WERI-Rb-1 (cell line): ENCODE data around the gene MAPK11.

Source experiments
- DNase-seq: peaks from one replicate; pipeline ENCODE4 v3.0.0-alpha.2; 2020
- H3K27ac ChIP-seq: fragments of 250-450 bp; sonication (Bioruptor Pico); 2 replicates; pipeline ENCODE4 v1.5.1; 2020; ENCODE audit warnings: mild to moderate bottlenecking, moderate library complexity
- H3K27me3 ChIP-seq: fragments of 250-450 bp; sonication (Bioruptor Pico); 2 replicates; pipeline ENCODE4 v1.5.1; 2021; ENCODE audit warnings: mild to moderate bottlenecking, low read depth, moderate library complexity; ENCODE audit not compliant: insufficient read depth, severe bottlenecking
- H3K36me3 ChIP-seq: fragments of 250-450 bp; sonication (Bioruptor Pico); 2 replicates; pipeline ENCODE4 v1.5.1; 2020; ENCODE audit warnings: mild to moderate bottlenecking, moderate library complexity
- H3K4me3 ChIP-seq: 2 replicates; pipeline ENCODE4 v1.5.1; 2011; ENCODE audit warnings: low read depth, mild to moderate bottlenecking, control low read depth, low read length
- H3K9me3 ChIP-seq: fragments of 250-450 bp; sonication (Bioruptor Pico); 2 replicates; pipeline ENCODE4 v1.5.1; 2021; ENCODE audit warnings: mild to moderate bottlenecking, moderate library complexity; ENCODE audit not compliant: severe bottlenecking
- TF ChIP-seq, protein P1 (sequence below): IDR thresholded peaks from 2 replicates; pipeline ENCODE4 v1.5.1; 2011; ENCODE audit warnings: low read depth, mild to moderate bottlenecking, control low read depth, inconsistent platforms, low read length

MAPK11 gene

DNA sequence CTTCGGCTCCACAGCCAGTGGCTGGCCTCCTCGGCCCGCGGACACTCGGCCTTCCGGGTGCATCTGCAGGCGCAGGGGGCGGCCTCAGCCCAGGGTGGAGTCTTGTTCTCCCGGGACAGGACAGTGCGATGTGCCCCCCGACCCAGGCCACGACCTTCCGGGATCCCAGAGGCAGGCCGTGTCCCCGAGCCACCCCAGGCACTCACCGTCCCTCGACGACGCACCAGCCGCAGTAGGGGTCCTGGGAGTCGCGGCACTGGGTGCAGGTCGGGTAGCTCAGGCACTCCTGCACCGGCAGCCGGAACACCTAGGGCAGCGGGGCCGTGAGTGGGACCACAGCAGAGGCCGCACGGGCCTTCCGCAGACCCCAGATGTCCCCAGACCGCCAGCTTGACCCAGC, 17.6 kb upstream of the MAPK11 start:
- Histone ChIP-seq H3K36me3 (peaks cover 70% of the 10 kb centered on the region), H3K27ac (no peak overlapping the region), H3K9me3 (no peaks in the 10 kb centered on the region), H3K4me3 (no peak overlapping the region), H3K27me3 (no peaks in the 10 kb centered on the region)
- TF ChIP-seq, protein P1, sequence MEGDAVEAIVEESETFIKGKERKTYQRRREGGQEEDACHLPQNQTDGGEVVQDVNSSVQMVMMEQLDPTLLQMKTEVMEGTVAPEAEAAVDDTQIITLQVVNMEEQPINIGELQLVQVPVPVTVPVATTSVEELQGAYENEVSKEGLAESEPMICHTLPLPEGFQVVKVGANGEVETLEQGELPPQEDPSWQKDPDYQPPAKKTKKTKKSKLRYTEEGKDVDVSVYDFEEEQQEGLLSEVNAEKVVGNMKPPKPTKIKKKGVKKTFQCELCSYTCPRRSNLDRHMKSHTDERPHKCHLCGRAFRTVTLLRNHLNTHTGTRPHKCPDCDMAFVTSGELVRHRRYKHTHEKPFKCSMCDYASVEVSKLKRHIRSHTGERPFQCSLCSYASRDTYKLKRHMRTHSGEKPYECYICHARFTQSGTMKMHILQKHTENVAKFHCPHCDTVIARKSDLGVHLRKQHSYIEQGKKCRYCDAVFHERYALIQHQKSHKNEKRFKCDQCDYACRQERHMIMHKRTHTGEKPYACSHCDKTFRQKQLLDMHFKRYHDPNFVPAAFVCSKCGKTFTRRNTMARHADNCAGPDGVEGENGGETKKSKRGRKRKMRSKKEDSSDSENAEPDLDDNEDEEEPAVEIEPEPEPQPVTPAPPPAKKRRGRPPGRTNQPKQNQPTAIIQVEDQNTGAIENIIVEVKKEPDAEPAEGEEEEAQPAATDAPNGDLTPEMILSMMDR = no peak
- DNase-seq = no peak

DNA sequence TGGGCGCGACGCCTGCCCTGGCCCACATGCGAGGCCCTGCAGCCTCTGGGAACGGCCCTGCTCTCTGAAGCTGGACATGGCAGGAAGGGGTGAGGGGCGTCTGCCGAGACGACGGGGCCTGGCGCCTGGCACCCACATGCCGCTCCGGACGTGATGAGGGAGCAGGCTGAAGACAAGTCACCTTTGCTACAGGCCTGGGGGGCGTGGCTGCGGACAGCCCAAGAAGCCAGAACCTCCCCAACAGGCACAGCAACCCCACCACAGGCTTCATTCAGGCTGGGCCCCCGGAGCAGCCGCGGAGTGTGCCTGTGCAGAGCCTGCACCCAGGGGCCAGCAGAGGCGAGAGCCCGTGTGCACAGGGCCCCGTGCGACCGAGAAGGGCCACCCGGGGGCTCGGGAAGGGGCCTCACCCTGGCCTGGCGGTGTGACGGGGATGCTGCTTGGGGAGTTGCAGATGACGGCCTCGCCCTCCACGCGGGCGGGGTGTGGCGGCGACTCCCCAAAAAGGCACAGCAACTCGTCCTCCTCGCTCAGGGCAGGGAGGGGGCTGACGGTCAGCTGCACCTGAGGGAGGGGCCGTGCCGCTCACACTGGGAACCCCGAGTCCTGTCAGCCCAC, 16.6 kb upstream of the MAPK11 start:
- no peak for DNase-seq
- TF ChIP-seq, protein P1 = no peak
- H3K9me3 ChIP-seq = no peaks in the 10 kb centered on the region
- H3K4me3 ChIP-seq = no peak overlapping the region
- H3K36me3 ChIP-seq = peaks cover 75% of the 10 kb centered on the region
- H3K27ac ChIP-seq = no peak overlapping the region
- H3K27me3 ChIP-seq = no peaks in the 10 kb centered on the region

DNA sequence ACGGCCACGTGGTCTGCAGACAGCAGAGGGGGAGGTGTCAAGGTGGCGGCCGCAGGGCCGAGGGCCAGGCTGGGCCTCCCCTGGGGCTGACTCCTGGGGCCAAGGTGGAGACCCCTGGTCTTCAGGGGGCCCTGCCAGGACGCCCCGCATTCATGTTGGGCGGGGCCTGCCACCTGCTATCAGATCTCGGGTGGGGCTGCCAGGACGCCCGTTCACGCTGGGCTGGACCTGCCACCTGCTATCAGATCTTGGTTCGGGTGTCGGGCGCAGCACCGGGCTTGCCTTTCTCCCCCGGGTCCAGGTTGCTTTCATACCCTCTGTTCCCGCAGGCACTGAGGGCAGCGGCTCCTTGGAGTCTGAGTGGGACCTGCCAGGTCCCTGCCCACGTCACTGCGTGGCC, 16.1 kb upstream of the MAPK11 start:
- Histone ChIP-seq H3K27ac (no peak overlapping the region), H3K27me3 (no peaks in the 10 kb centered on the region), H3K9me3 (no peaks in the 10 kb centered on the region), H3K4me3 (no peak overlapping the region), H3K36me3 (peaks cover 78% of the 10 kb centered on the region)
- TF ChIP-seq, protein P1 = no peak
- DNase-seq = no peak

DNA sequence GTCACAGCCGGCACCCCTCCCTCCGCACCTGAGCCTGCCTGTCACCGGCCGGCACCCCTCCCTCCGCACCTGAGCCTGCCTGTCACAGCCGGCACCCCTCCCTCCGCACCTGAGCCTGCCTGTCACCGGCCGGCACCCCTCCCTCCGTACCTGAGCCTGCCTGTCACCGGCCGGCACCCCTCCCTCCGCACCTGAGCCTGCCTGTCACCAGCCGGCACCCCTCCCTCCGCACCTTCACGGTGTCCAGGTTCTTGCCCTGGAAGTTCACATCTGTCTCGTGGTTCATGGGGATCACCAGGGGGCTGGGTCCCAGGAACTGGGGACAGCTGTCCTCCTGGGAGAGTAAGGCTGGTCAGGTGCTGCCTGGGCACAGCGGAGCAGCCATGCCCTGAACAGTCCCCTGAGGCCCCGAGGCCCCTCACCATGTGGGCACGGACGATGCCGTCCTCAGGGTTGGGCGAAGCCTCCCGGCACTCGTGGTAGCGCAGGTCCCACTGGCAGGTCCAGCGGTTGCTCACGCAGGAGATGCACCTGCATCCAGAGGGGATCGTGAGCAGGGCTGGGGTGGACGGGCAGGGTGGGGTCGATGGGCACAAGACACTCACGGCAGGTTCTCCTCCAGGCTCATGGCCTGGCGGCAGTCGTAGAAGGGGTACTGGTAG, 15.5 kb upstream of the MAPK11 start:
- H3K4me3 ChIP-seq = no peak overlapping the region
- TF ChIP-seq, protein P1 = no peak

DNA sequence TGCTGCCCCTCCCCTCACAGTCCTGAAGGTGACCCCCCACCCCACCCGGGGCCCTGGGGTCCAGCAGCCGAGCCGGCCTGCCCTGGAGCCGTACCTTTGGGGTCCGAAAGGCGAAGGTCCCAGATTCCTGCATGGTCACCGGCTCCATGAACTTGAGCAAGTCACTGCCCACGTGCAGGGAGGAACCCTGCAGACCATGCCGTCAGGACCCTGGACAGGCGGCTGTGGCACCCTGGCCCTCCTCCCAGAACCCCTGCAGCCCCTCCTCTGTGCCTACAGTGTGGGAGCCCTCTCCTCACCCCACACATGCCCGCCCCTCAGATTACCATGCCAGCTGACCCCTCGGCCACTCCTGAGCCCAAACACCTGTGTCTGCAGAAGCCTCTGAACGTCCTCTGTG, 14.3 kb upstream of the MAPK11 start:
- Histone ChIP-seq H3K9me3 (no peaks in the 10 kb centered on the region), H3K4me3 (no peak overlapping the region), H3K36me3 (peaks cover 78% of the 10 kb centered on the region), H3K27me3 (no peaks in the 10 kb centered on the region), H3K27ac (no peak overlapping the region)
- TF ChIP-seq, protein P1 = no peak
- no peak for DNase-seq

More for the DNA sequence above, 15.5 kb upstream of the MAPK11 start:
- Histone ChIP-seq H3K9me3 (no peaks in the 10 kb centered on the region), H3K27me3 (no peaks in the 10 kb centered on the region), H3K27ac (no peak overlapping the region), H3K36me3 (peaks cover 80% of the 10 kb centered on the region)
- no peak for DNase-seq
